ENCODE results near the gene TMEM123.

The TMEM123 gene

DNA sequence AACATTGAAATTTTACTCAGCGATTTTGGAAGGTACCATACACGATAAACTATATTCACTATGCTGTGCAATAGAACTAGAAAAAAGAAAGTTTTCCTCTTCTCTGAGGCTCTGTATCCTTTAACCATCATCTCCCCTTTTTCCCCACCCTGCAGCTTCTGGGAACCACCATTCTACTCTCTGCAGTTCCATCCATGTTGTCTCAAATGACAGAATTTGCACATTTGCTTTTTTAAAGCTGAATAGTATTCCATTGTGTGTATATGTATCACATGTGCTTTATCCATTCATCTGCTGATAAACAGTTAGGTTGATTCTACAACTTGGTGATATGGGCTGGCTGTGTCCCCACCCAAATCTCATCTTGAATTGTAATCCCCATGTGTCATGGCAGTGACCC is 21.2 kb downstream of the TMEM123 start:
- no peaks in the 10 kb centered on the region for H3K9me3 ChIP-seq (replicated peaks; ENCODE audit: low read length)
- H3K36me3 ChIP-seq (ENCODE audit: insufficient read depth, low read length), result peaks cover 3% of the 10 kb centered on the region
- no peak overlapping the region for H3K4me2 ChIP-seq (ENCODE audit: low read length)
- H3K4me1 ChIP-seq (ENCODE audit: control insufficient read depth, insufficient read depth, low read length), result peaks cover 7% of the 10 kb centered on the region
- no peaks in the 10 kb centered on the region for H3K27me3 ChIP-seq (ENCODE audit: control insufficient read depth, insufficient read depth, low read length)
- H3K9ac ChIP-seq (ENCODE audit: low read depth, low read length), result no peak overlapping the region
- H3K4me3 ChIP-seq (ENCODE audit: low read length), result no peak overlapping the region

DNA sequence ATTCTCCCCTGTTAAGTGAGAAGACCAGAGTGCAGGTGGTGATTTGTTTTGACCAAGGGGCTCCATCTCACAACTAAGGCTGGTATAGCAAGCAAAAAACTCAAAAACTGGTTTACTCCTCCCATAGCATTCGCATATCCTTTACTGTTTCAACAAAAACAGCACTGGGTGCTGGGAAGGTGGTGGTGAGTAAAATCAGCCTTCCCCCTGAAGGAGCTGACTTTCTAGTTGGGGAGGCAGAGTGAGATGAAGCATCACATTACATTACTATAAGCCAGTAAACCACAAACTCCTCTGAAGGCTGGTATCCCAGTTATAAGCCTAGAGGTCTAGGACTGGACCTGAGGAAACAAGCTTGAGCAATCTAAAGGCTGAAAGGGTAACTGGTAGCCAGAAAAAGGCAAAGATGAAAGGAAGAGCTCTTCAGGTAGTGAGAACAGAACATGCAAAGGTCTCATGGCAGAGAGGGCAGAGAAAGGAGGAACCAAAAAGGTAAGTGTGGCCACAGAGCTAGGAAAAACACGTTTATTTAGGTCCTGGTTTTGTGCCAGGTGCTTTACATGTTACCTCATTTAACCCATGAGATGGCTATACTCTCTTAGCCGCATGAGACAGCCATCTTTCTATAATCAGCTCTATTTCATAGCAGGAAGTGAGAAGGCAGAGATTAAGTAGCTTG is 22.3 kb downstream of the TMEM123 start:
- Histone ChIP-seq H3K9ac (ENCODE audit: low read depth, low read length) (no peak overlapping the region), H3K4me1 (ENCODE audit: control insufficient read depth, insufficient read depth, low read length) (peaks cover 7% of the 10 kb centered on the region), H3K36me3 (ENCODE audit: insufficient read depth, low read length) (peaks cover 3% of the 10 kb centered on the region), H3K27me3 (ENCODE audit: control insufficient read depth, insufficient read depth, low read length) (no peaks in the 10 kb centered on the region), H3K4me3 (ENCODE audit: low read length) (no peak overlapping the region), H3K9me3 (replicated peaks; ENCODE audit: low read length) (no peaks in the 10 kb centered on the region), H3K4me2 (ENCODE audit: low read length) (no peak overlapping the region)

DNA sequence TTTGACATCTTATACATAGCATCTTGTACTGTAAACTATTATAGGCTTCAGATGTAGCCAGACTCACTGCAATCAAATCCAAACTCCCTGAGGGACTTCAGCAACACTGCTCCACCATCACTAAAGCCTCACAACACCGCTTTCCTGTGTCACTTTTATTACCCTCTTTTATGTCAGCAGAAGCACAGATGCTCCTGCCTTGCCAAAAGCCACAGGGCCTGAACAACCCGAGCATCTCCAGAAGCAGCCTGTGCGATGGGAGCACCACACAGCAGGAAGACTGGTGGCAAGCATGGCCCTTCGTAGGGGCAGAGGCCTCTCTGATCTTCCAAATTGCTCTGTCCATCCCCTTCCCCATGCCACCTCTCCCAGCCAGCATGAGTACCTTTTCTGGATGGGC is 22.9 kb downstream of the TMEM123 start:
- peaks cover 7% of the 10 kb centered on the region for H3K4me1 ChIP-seq (ENCODE audit: control insufficient read depth, insufficient read depth, low read length)
- H3K9ac ChIP-seq (ENCODE audit: low read depth, low read length), result no peak overlapping the region
- no peak overlapping the region for H3K4me3 ChIP-seq (ENCODE audit: low read length)
- no peaks in the 10 kb centered on the region for H3K9me3 ChIP-seq (replicated peaks; ENCODE audit: low read length)
- H3K36me3 ChIP-seq (ENCODE audit: insufficient read depth, low read length), result peaks cover 3% of the 10 kb centered on the region
- no peak overlapping the region for H3K4me2 ChIP-seq (ENCODE audit: low read length)
- no peaks in the 10 kb centered on the region for H3K27me3 ChIP-seq (ENCODE audit: control insufficient read depth, insufficient read depth, low read length)

DNA sequence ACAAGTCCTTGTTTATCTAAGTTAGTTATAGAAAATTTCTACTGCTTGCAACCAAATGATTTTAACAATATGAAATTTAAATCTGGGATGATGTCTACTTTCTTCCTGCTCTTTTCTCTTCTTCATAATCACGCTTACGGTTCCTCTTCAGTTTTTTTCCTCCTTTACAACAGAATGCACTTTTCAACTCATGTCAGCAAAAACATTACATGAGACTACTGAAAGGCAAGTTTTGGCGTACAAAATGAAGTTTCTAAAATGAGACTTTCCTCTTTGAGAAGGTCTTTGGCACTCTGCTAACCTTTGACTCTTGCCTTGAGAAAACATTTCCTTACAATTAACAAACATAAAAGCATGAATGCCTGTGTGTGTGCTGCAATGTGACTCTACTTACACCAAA is 23.3 kb downstream of the TMEM123 start:
- Histone ChIP-seq H3K9me3 (replicated peaks; ENCODE audit: low read length) (no peaks in the 10 kb centered on the region), H3K36me3 (ENCODE audit: insufficient read depth, low read length) (peaks cover 3% of the 10 kb centered on the region), H3K4me3 (ENCODE audit: low read length) (no peak overlapping the region), H3K27me3 (ENCODE audit: control insufficient read depth, insufficient read depth, low read length) (no peaks in the 10 kb centered on the region), H3K9ac (ENCODE audit: low read depth, low read length) (no peak overlapping the region), H3K4me1 (ENCODE audit: control insufficient read depth, insufficient read depth, low read length) (peaks cover 7% of the 10 kb centered on the region), H3K4me2 (ENCODE audit: low read length) (no peak overlapping the region)

DNA sequence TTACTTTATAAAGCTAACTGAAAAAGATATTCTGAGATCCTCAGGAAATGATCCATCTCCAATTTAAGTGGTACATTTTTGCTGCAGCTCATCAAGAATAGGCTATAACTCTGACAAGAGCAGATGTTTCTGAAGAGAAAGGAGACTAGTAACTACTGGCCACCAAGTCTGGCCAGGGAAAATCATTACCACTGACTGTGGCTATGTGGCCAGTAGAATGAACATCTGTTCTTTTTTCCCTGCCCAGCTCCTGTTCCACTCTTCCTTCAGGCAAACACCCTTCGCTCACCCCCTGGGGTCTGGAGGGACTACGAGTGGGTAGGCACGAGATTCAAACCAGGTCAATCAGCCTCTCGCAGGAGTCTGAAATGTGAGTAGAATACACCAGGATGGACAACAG is 23.9 kb downstream of the TMEM123 start:
- no peak overlapping the region for H3K4me2 ChIP-seq (ENCODE audit: low read length)
- no peaks in the 10 kb centered on the region for H3K27me3 ChIP-seq (ENCODE audit: control insufficient read depth, insufficient read depth, low read length)
- no peak overlapping the region for H3K4me3 ChIP-seq (ENCODE audit: low read length)
- peaks cover 3% of the 10 kb centered on the region for H3K36me3 ChIP-seq (ENCODE audit: insufficient read depth, low read length)
- no peak overlapping the region for H3K9ac ChIP-seq (ENCODE audit: low read depth, low read length)
- H3K4me1 ChIP-seq (ENCODE audit: control insufficient read depth, insufficient read depth, low read length), result peaks cover 7% of the 10 kb centered on the region
- H3K9me3 ChIP-seq (replicated peaks; ENCODE audit: low read length), result no peaks in the 10 kb centered on the region

DNA sequence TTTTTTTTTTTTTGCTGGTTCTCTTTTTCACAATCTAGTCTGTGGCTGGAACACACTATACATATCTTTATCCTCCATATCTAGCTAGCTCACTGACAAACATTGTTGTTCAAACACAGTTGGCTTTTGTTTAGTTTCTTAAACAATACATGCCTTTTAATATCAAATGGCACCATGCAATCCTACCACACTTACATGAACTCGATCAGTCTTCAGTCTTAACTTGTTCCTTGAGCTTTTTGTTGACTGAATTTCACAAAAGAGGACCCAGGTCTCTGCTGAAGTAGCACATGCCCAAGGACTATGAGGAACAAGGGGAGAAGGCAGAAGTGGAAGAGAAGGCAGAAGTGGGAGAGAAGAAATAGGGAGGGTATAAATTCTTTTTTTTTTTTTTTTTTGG is 25.5 kb downstream of the TMEM123 start:
- Histone ChIP-seq H3K36me3 (ENCODE audit: insufficient read depth, low read length) (no peaks in the 10 kb centered on the region), H3K27me3 (ENCODE audit: control insufficient read depth, insufficient read depth, low read length) (no peaks in the 10 kb centered on the region), H3K4me1 (ENCODE audit: control insufficient read depth, insufficient read depth, low read length) (peaks cover 7% of the 10 kb centered on the region), H3K9ac (ENCODE audit: low read depth, low read length) (no peak overlapping the region), H3K4me3 (ENCODE audit: low read length) (no peak overlapping the region), H3K9me3 (replicated peaks; ENCODE audit: low read length) (no peaks in the 10 kb centered on the region), H3K4me2 (ENCODE audit: low read length) (no peak overlapping the region)

DNA sequence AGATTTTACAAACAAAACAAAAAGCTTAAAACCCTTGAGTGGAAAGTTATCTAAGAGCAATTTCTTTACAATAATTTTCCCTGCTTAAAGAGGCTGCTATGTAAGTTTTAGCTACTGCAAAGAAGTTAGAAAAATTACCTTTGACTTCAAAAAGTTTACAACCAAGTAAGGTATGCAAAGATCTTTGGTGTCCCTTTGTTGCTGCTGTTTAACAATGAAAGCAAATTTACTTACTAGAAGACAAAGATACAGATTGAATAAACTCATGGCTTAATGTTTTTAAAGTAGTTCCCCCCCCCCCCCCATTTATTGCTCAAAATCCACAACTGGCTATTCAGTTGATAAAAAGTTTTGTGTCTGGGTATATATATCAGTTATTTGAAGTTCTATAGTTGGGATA is 26.0 kb downstream of the TMEM123 start:
- no peaks in the 10 kb centered on the region for H3K9me3 ChIP-seq (replicated peaks; ENCODE audit: low read length)
- no peak overlapping the region for H3K4me2 ChIP-seq (ENCODE audit: low read length)
- H3K4me1 ChIP-seq (ENCODE audit: control insufficient read depth, insufficient read depth, low read length), result peaks cover 7% of the 10 kb centered on the region
- H3K27me3 ChIP-seq (ENCODE audit: control insufficient read depth, insufficient read depth, low read length), result no peaks in the 10 kb centered on the region
- no peaks in the 10 kb centered on the region for H3K36me3 ChIP-seq (ENCODE audit: insufficient read depth, low read length)
- H3K9ac ChIP-seq (ENCODE audit: low read depth, low read length), result no peak overlapping the region
- H3K4me3 ChIP-seq (ENCODE audit: low read length), result no peak overlapping the region

DNA sequence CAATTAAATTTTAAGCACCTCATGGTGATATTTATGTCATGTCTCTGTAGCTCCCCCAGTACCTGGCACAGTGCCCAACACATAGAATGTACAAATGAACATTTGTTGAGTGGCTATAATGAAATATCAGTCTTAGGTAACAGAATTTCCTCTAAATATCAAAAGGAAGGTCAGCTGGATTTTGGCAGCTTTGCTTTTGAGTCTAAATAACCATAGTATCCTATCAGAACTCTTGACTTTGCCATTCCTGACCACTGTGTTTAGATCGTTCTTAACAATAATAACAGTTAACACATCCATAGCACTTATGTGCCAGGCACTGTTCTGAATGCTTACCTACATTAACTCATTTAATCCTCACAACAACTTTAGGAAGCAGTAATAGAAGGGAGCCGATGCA is 26.6 kb downstream of the TMEM123 start:
- H3K4me2 ChIP-seq (ENCODE audit: low read length), result no peak overlapping the region
- H3K9me3 ChIP-seq (replicated peaks; ENCODE audit: low read length), result no peaks in the 10 kb centered on the region
- no peak overlapping the region for H3K4me3 ChIP-seq (ENCODE audit: low read length)
- peaks cover 9% of the 10 kb centered on the region for H3K4me1 ChIP-seq (ENCODE audit: control insufficient read depth, insufficient read depth, low read length)
- H3K9ac ChIP-seq (ENCODE audit: low read depth, low read length), result no peak overlapping the region
- H3K27me3 ChIP-seq (ENCODE audit: control insufficient read depth, insufficient read depth, low read length), result no peaks in the 10 kb centered on the region
- no peaks in the 10 kb centered on the region for H3K36me3 ChIP-seq (ENCODE audit: insufficient read depth, low read length)

DNA sequence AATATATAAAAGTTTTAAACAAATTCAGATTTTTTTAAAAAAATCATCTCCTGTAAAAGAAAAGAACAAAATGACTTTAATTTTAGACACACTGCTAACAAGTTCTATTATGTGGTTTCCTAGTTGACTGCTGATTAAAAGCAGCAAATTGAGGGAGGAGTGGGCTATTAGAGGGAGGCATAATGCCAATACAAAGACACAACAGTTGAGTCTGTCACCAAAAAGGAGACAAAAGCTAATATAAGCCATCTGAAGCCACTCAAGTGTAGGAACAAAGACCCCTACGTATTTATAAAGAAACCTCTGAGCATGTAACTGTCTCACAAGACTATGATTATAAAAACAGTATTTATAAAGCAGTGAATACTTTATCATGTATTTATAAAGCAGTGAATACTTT is 28.6 kb downstream of the TMEM123 start:
- Histone ChIP-seq H3K4me2 (ENCODE audit: low read length) (no peak overlapping the region), H3K9ac (ENCODE audit: low read depth, low read length) (no peak overlapping the region), H3K4me1 (ENCODE audit: control insufficient read depth, insufficient read depth, low read length) (peaks cover 9% of the 10 kb centered on the region)

DNA sequence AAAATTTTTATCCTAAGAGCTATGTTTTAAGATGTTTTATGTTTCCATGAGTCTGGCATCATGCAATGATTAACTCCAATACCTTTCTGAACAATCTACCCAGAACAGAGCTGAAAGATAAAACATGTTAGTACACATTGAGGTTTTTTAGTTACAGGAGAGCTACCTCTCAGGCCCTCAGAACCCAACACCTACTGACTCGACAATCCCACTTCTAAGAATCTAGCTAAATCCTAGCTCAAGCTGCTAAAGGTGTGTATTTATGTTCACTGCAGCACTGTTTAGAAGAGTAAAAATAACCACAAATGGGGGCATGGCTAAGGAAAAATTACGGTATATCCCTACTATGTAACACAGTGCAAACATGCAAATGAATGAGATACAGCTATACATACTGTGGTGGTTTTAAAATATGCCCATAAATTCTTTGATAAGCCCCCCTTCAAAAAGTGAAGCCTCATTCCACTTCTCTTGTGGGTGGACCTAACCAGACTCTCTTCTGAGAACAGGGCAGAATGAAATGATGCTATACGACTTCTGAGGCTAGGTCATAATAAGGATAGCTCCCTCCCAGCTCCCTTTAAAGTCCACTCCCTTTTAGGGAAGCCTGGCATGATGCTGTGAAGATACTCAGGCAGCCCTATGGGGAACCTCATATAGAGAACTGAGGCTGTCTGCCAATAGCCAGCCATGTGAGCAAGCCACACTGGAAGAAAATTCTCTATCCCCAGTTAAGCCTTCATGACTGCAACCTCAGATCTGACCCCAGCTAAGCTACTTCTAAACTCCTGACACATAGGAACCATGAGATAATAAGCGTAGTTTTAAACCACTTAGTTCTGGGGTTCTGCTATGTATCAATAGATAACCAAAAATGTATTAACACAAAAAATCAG is 29.5 kb downstream of the TMEM123 start:
- Histone ChIP-seq H3K27me3 (ENCODE audit: control insufficient read depth, insufficient read depth, low read length) (no peaks in the 10 kb centered on the region), H3K4me2 (ENCODE audit: low read length) (no peak overlapping the region), H3K4me3 (ENCODE audit: low read length) (no peak overlapping the region), H3K9ac (ENCODE audit: low read depth, low read length) (no peak overlapping the region), H3K9me3 (replicated peaks; ENCODE audit: low read length) (no peaks in the 10 kb centered on the region), H3K36me3 (ENCODE audit: insufficient read depth, low read length) (no peaks in the 10 kb centered on the region), H3K4me1 (ENCODE audit: control insufficient read depth, insufficient read depth, low read length) (peaks cover 9% of the 10 kb centered on the region)

More for the DNA sequence above, 28.6 kb downstream of the TMEM123 start:
- Histone ChIP-seq H3K36me3 (ENCODE audit: insufficient read depth, low read length) (no peaks in the 10 kb centered on the region), H3K27me3 (ENCODE audit: control insufficient read depth, insufficient read depth, low read length) (no peaks in the 10 kb centered on the region), H3K4me3 (ENCODE audit: low read length) (no peak overlapping the region), H3K9me3 (replicated peaks; ENCODE audit: low read length) (no peaks in the 10 kb centered on the region)

DNA sequence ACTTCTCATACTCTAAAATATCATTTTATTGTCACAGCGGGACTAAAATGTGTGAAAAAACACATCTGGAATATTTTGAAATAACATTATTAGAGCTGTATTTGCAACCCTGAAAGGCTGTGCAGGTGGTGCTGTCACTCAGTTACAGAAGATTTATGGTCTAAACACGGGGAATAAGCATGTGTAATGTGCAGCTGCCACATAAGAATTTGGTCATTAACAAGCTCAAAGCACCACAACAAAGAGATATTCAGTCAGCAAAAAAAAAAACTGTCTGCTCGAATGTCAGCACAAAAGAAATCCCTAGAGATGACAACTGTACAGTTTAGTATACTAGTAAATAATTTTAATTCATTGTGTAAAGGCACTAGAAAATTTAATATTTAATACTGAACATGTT is 31.3 kb downstream of the TMEM123 start:
- Histone ChIP-seq H3K4me2 (ENCODE audit: low read length) (peak overlapping the region; percentile 4), H3K9ac (ENCODE audit: low read depth, low read length) (no peak overlapping the region), H3K36me3 (ENCODE audit: insufficient read depth, low read length) (no peaks in the 10 kb centered on the region), H3K27me3 (ENCODE audit: control insufficient read depth, insufficient read depth, low read length) (no peaks in the 10 kb centered on the region), H3K4me1 (ENCODE audit: control insufficient read depth, insufficient read depth, low read length) (peaks cover 9% of the 10 kb centered on the region), H3K9me3 (replicated peaks; ENCODE audit: low read length) (no peaks in the 10 kb centered on the region), H3K4me3 (ENCODE audit: low read length) (no peak overlapping the region)

DNA sequence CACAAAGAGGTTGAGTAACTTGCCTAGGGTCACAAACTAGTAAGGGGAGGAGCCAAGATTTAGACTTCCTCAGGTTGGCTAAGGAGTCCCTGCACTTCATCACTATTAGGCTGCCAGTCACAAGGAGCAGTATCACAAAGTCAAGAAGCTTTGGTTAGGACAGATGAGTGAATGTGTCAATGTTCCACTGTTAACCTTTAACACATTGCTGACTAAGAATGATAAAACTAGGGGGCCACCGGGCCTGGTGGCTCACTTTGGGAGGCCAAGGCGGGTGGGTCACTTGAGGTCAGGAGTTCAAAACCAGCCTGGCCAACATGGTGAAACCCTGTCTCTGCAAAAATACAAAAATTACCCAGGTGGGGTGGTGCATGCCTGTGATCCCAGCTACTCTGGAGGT is 32.0 kb downstream of the TMEM123 start:
- peaks cover 9% of the 10 kb centered on the region for H3K4me1 ChIP-seq (ENCODE audit: control insufficient read depth, insufficient read depth, low read length)

More for the DNA sequence above, 32.0 kb downstream of the TMEM123 start:
- Histone ChIP-seq H3K36me3 (ENCODE audit: insufficient read depth, low read length) (no peaks in the 10 kb centered on the region), H3K4me3 (ENCODE audit: low read length) (no peak overlapping the region), H3K9me3 (replicated peaks; ENCODE audit: low read length) (no peaks in the 10 kb centered on the region), H3K27me3 (ENCODE audit: control insufficient read depth, insufficient read depth, low read length) (no peaks in the 10 kb centered on the region), H3K9ac (ENCODE audit: low read depth, low read length) (no peak overlapping the region), H3K4me2 (ENCODE audit: low read length) (no peak overlapping the region)

All from skeletal muscle satellite cell (primary cell).